Dermis blood vessel endothelial cell (primary cell): ENCODE measurements around the gene ANKRD40CL. TPM values are rescaled to one million over a fixed set of nuclear protein-coding genes. Genes with fewer than 3 reads are reported as not detected.

ENCODE experiments used
- DNase-seq: peaks from one replicate; pipeline ENCODE4 v3.0.0; 2010
- total RNA-seq: library from RNA; depleted of rRNA; stranded (reverse); fragments of >200 nt; gene quantifications from 2 replicates; pipeline ENCODE4 v1.2.3, GENCODE V29; 2014

ANKRD40CL gene
- total RNA-seq, 1 donor from 2014 or later: not detected

DNA sequence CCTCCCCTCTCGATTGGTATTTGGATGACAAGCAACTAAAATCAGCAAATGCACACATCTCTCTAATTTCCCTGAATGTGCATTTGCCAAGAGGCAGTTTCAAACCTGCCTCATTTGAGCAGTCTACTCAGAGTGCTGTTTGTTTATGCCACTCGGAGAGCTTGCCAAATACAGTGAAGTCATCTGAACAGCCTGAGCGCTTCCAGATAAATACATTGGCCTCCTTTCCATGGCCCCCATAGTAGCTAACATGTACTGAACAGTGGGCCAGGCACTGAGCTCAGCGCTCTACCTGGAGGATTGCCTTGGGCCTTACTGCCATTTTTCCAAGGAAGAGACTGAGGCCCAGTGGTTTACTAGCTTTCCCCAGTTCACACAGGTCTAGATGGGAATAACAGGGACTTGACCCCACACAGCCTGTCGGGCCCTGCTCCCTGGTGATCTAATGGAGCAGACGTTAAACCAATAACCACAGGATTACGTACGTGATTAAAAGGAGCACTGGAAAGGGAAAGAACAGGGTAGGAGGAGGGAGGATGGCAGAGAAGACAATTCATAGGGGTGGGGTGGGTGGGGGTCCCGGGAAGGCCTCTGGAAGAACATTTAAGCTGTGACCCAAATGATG, 18.7 kb upstream of the ANKRD40CL start:
- no peak for DNase-seq

DNA sequence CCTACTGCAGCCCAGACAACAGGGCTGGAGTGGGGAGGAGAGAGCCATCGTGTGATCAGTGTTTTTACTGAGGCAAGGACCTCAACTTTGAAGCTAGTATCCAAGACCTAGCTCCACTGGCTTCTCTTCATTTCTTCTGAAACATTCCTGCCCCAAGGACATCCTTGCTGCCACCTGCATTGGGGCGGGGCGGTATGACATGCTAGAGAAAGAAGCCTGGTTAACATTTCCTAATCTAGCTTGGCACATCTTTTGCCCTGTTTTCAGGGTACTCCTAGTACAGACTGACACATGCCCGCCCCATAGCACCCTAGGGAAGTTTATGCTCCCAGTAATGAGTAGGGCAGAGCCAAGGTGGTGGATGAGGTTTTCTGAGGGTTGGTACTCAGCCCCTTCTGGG, 17.8 kb upstream of the ANKRD40CL start:
- DNase-seq: no peak

DNA sequence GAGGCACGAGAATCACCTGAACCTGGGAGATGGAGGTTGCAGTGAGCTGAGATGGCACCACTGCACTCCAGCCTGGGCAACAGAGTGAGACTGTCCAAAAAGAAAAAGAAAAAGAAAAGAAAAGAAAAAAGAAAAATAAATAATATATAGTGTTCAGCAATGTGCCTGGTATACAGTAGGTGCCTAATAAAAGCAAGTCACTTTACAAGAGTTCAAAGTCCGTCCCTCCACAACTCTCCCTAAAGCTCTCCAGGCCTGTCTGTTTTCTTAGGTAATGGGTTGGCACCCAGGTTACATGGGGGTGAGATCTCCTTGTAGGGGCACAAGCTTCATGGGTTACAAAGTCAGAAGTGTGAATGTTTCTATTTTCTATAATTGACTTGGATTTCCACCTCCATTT, 16.6 kb upstream of the ANKRD40CL start:
- DNase-seq: no peak

DNA sequence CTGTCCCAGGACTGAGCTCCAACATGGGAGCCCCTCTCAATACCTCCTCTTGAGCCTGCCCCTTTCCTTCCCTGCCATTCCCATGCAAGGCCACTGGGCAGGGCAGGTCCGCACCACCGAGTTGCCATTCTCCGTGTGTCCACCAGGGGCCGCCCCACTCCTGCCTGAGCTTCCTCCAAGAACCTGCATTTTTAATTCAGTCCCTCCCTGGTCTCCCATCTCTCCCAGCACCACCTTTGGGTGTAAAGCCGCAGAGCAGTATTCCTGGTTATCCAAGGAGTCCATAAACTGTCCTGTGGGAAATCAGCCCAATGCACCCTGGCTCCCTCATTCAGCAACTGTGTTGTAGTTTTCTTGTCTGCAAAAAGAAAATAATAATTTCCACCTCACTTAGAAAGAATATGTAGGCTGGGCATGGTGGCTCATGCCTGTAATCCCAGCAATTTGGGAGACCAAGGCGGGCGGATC, 15.9 kb upstream of the ANKRD40CL start:
- DNase-seq: peak; percentile 93

DNA sequence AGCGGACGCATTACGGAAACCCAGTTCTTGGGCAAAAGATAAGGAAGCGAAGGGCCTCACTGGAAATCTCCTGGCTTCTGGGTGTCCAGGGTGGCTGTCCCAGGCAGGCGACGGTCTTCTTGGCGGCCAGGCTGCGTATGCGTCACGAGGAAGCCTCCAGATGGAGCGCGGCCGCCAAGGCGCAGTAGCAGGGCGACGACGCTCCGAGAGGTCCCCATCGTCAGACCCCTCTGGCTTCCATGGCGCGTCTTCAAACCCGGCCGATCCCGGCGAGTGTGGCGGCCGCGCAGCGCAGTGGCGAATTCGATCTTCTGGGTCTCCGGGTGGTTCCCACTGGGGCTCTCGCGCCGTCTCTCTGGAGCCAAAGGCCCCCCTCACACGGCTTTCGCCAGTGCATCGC, 13.8 kb upstream of the ANKRD40CL start:
- DNase-seq: no peak

DNA sequence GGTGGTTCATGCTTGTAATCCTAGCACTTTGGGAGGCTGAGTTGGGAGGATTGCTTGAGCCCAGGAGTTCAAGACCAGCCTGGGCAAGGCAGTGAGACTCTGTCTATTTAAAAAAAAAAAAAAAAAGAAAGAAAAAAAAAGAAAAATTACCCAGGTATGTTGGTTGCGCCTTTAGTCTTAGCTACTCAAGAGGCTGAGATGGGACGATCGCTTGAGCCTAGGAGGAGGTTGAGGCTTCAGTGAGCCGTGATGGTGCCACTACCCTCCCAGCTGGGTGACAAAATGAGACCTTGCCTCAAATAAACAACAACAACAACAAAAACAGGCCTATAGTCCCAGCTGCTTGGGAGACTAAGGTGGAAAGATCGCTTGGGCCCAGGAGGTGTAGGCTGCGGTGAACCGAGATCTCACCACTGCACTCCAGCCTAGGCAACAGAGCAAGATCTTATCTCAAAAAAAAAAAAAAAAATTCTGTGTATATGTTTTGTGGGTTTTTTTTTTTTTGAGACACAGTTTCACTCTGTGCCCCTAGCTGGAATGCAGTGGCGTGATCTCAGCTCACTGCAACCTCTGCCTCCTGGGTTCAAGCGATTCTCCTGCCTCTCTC, 12.5 kb upstream of the ANKRD40CL start:
- DNase-seq: no peak

DNA sequence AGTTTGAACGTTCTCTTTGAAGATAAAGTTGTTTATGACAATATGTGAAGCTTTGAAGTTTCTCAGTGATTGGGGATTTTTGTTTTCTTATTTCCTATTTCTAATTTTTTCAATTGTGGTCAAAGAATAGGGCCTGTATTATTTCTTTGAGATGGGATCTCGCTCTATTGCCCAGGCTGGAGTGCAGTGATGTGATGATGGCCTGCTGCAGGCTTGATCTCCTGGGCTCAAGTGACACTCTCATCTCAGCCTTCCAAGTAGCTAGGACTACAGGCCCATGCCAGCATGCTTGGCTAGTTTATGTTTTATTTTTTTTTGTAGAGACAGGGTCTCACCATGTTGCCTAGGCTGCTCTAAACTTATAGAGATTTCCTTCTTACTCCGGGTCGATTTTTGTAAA, 11.7 kb upstream of the ANKRD40CL start:
- DNase-seq: no peak

DNA sequence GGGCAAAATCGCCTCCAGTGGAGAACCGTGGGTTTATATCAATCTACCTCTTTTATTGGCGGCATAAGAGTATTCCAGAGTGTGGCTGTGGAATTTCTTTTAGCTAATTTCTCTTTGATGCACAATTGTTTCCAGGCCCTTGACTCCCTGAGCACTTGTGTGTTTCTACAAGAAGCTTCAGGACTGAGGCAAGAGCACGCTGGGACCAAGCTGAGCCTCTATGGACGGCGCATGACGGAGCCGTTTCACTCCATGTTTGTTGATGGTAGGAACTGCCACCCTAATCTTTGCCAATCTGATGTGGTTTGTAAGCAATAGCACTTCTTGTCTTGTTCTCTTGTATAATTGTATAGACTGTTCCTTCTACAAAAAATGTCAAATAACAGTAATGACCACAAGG, 11.2 kb upstream of the ANKRD40CL start:
- no peak for DNase-seq

DNA sequence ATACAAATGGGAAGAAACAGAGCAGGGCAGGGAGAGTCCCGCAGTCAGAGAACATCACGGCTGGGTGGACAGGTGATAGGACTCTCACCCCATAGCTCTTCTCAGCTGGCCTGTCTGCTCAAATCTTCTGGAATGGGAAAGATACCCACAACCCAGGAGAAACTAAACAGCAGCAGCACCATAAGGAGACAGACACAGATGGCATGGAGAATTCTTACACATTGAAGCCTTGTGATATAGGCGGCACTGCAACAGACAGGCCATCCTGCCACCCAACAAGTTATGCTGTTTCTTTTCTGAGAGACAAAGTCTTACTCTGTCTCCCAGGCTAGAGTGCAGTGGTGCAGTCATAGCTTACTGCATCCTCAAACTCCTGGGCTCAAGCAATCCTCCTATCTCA, 8.6 kb upstream of the ANKRD40CL start:
- DNase-seq: no peak

DNA sequence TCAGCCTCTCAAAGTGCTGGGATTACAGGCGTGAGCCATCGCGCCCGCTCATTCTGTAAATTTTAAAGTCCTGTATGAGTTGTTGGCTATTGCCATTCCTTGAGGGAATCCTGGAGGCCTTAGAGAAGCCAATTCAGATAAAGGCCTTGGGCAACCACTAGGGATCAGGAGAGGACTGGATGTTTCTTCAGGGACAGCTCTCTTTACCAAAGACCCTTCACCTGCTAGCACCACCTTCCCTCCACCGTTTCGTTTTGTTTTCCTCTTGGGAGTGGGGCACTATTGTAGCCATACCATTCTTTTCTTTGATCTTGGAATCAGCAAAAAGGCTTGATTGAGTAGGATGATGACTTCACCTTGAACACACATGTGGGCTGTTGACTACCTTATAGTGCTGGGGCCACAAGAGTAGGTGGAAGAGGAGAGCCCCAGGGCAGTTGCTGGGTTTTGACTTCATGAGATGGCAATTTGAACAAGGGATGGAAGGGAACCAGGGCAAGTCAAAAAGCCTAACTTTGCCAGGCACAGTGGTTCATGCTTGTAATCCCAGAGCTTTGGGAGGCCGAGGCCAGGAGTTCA, 7.0 kb upstream of the ANKRD40CL start:
- DNase-seq: no peak

DNA sequence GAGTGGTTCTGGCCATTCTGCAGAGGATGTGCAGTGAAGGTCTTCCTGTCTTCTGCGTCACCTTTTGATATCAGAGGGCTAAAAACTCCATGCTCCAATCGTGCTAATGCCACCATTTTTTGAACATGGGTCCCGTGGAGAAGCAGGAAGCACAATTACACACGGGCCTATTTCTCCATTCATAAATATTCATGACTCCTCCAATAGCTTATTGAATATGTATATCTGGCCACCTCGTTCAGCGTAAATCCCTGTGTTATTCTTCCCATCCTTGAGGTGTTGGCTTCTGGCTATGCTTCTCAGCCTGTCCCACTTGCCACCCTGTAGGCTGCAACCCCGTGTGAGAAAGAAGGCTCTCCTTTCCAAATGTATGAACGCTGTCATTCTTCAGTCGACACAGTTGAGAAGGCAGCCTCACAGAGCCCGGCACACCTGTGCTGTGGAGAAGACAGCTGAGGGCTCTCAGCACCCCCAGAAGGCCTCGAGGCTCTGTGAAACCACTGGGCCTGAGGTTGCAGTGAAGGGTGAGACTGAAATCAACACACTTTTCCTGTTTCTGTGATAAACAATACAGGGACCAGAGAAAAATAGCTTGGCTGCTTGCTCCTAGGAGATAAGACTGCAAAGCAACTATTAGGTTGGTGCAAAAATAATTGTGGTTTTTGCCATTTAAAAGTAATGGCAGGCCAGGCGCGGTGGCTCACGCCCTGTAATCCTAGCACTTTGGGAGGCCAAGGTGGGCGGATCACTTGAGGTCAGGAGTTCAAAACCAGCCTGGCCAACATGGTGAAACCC, 4.9 kb upstream of the ANKRD40CL start:
- no peak for DNase-seq

DNA sequence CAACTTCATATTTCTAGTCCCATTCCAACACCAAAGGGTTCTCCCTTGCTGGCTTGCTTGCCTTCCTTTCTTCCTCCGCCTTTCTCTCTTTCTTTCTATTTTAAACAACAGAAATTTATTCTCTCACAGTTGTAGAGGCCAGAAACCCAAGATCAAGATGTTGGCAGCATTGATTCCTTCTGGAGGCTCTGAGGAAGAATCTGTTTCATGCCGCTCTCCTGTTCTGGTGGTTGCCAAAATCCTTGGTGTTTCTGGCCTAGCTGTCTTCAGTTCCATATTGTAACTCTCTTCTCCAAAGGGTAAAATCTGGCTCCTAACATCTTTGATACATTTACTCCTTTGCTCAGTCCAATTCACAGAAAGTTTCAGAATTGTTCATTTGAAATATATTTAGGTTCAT, 3.0 kb upstream of the ANKRD40CL start:
- DNase-seq: no peak

DNA sequence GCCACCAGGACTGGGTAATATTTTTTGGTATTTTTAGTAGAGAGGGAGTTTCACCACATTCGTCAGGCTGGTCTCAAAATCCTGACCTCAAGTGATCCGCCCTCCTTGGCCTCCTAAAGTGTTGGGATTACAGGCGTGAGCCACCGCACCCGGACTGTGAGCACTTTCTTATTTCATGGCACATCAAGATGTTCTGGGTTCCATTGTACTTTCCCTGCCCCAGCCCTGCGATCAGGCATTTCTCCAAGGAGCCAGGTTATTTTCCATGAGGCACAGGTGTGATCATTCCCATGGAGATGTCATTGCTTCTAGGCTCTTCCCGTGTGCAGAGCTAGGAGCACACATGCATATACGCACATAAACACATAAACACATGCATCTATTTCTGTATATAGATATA, 2.6 kb upstream of the ANKRD40CL start:
- no peak for DNase-seq

DNA sequence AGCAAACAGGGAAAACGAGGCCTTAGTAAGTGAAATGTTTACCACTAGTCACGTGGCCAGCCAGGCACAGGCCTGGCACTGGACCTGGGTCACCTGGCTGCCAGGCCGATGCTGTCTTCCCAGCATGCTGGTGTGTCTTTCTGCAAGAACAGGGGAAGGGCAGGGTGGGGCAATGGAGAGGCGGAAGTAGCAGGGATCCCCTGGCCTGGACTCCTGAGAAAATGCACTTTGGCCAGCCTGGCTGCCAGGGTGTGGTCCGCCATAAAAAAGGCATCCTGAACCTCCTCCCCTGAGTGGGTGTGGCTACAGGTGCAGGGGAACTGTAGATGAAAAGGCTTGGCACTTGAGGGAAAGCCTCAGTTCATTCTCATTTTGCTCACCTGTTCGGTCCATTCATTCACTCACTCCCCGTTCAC, 1.0 kb upstream of the ANKRD40CL start:
- DNase-seq: no peak

DNA sequence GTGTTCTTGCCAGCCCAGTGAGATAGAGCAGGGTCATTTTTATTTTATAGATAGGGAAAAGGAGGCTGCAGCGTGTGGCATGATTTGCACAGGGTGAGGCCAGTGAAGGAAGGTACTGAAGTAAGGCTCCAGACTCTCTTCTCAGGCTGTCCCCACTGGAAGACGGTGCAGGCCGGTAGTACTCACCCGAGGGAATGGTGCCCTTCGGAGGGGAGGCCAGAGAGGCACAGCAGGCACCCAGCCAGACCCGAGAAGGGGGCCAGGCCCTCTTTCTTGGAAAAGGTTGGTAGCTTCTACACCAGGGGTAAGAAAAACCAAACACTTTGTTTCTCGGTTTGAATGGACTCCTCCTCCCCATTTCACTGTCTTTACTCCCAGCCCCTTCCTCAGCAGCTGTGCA, 288 bp downstream of the ANKRD40CL start:
- no peak for DNase-seq

DNA sequence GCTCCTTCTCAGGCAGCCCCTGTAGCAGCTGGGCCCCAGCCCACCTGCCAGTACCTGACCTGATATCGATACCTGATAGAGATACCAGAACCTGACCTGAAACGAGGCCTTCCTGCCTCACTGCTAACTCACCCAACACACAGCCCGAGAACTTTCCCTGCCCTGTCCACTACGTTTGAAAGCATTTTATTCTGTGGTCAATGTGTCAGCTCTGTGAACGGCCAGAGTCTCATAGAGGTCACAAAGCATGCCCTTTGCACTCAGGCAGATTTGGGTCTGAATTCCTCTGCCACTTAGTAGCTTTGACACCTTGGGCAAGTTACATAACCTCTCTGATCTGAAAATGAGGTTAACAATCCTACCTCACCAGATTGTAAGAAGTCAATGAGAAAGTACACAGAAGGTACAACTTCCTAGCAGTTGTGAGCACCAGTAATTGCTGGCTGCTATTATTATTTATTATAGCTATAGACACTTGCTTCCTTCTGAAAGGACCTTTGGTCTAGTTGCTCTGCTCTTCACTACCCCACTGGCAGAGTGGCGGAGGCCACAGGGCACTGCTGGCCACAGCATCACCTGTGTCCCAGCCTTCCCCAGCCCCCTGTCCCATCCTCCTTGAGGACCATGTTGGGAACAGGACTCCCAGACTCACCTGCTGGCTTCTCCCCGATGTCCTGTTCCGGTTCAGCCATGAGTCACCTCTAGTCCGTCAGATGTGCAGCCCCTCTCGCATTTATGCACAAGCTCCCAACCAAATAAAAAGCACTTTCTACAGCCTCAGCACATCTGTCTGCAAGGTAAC, 895 bp downstream of the ANKRD40CL start:
- no peak for DNase-seq

DNA sequence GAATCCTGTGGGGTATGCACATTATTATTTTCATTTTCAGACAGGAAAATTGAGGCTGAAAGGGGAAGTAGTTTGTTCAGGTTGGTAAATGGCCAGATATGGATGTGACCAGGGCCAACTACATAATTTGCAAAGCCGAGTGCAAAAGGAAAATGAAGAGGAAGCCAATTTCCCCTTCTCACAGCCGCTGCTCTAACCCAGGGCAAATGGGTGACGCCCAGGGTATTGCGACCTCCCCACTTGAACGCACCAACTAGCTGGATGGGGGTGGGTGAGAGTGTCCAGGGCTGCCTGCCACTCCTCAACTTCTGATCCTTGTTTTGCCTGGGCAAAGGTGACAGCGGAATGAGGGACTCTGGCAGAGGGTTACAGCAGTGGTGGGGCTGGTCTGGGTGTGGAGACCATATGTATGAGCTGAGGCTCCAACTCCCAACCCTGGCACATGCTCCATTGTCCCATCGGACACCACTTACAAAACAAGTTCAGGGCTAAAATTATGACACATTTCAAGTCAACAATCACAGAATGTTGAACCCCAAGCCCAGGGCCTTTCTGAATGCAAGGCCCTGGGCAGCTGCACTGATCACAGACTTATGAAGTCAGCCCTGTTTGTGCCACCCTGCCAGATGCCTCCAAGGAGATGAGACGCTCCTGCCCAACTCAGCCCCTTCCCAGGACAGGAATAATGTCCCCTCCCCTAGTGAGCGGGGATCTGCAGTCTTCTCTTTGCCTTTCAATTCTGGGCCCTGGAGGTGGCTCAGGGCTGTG, 1.7 kb downstream of the ANKRD40CL start:
- no peak for DNase-seq

DNA sequence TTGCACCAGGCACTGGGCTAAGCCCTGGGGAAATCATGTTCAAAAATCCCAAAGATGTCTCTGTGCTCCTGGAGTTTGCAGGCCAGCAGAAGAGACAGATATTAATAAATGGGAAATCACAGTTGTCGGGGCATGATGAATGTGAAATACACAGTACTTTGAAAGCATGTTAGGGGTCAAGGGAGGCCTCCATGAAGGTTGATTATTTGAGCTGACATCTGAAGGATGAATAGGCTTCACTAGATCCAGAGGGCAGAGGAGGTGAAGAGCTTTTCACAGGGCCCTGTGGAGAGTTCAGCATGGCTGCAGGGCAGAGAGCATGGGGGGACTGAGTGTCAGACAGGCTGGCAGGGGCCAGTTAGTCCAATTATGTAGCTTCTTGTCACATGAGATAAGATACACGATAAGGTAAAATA, 2.6 kb downstream of the ANKRD40CL start:
- no peak for DNase-seq

DNA sequence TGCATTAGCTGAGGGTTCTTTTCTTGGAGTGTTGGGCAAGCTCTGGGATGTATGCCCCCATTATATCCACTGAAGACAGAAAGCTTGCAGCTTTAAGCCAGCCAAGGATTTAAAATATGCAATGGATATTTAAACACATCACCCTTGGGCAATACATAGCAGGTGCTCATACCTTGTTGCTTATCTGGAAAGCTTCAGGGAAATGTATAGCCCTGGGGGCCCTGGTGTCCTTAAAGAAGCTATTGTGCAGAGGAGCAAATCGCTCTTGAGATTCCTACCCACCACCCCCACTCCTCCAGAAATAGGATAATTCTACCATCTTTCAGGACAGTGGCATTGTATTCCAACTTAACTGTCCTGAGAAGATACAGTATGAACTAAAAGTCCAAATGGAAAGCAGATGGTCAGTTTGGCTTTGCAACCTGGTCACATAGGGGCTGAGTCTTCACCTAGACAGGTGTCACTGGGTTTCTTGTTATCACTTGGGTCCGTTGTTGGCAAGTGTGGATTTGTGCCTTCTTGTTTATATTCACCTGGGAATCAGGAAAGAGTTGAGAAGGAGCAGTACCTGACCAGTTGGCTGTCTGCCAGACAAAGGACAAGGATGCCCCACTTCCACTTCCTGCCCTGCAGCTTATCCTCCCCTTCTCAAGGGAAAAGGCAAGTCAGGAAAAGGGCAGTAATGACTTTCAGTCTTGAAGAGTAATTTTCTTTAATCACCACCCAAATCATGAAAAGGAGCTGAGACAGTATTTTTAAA, 3.4 kb downstream of the ANKRD40CL start:
- DNase-seq: no peak

DNA sequence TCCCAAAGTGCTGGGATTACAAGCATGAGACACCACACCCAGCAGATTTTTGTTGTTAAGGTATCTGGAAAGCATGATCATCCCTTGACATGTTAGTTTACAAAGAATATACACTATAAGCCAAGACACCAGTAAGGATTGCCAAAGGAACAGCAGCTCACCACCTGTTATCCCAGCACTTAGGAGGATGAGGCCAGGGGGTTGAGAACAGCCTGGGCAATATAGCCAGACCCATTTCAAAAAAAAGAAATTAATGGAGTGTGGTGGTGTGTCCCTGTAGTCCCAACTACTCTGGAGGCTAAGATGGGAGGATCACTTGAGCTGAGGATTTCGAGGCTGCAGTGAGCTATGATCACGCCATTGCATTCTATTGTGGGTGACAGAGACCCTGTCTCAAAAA, 5.1 kb downstream of the ANKRD40CL start:
- DNase-seq: no peak

DNA sequence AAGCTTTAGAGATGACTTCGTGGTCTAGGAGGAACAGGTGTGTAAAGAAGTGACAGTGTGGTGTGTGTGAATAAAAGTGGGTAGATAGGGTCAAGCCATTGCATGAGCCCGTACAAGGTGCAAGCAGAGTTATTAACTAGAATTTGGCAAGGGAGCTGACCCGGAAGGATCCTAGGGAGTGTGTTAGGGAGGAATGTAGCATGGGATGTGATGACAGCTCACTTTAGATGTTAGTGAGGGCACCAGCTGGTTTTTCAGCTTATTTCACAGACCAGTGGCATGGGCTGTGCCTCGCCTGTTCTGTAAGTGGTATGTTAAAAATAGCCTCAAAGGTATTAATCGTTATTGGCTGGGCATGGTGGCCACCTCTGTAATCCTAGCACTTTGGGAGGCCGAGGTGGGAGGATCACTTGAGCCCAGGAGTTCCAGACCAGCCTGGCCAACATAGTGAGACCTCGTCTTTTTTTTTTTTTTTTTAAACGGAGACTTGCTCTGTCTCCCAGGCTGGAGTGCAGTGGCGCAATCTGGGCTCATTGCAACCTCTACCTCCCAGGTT, 8.3 kb downstream of the ANKRD40CL start:
- no peak for DNase-seq
